NOMO-1 (cell line): ENCODE measurements around the gene TOP3B.

ENCODE experiments used
- DNase-seq, 2 experiments: peaks; one replicate each; lab custom pipeline; 2025; ENCODE audit not compliant: unreplicated experiment in 2 of 2; lab: John Stamatoyannopoulos, UW

Gene TOP3B

GRCh38 chr22:22011964-22012363 lies 29.4 kb upstream of the TOP3B start:
- DNase-seq = no peak

GRCh38 chr22:22010358-22010757 lies 27.8 kb upstream of the TOP3B start:
- DNase-seq = peak in 1 of 2 experiments; percentile 40

- no peak for DNase-seq
Measured at GRCh38 chr22:22009661-22010060, 27.1 kb upstream of the TOP3B start.

GRCh38 chr22:22006596-22006990 lies 24.0 kb upstream of the TOP3B start:
- no peak for DNase-seq

- no peak for DNase-seq
Measured at GRCh38 chr22:22005945-22006595, 23.5 kb upstream of the TOP3B start.

GRCh38 chr22:22003233-22003632 lies 20.6 kb upstream of the TOP3B start:
- DNase-seq = no peak

GRCh38 chr22:22002526-22003055 lies 20.0 kb upstream of the TOP3B start:
- no peak for DNase-seq

- no peak for DNase-seq
Measured at GRCh38 chr22:22001664-22002525, 19.3 kb upstream of the TOP3B start.

- DNase-seq = no peak
Measured at GRCh38 chr22:21998595-21999247, 16.1 kb upstream of the TOP3B start.

GRCh38 chr22:21996175-21996720 lies 13.7 kb upstream of the TOP3B start:
- no peak for DNase-seq

- DNase-seq = no peak
Measured at GRCh38 chr22:21995660-21996059, 13.1 kb upstream of the TOP3B start.

GRCh38 chr22:21994881-21995444 lies 12.4 kb upstream of the TOP3B start:
- no peak for DNase-seq

- no peak for DNase-seq
Measured at GRCh38 chr22:21992593-21993237, 10.1 kb upstream of the TOP3B start.

GRCh38 chr22:21991774-21992173 lies 9.2 kb upstream of the TOP3B start:
- no peak for DNase-seq

GRCh38 chr22:21991304-21991596 lies 8.7 kb upstream of the TOP3B start:
- DNase-seq = no peak

GRCh38 chr22:21990445-21991303 lies 8.1 kb upstream of the TOP3B start:
- no peak for DNase-seq

GRCh38 chr22:21989049-21989448 lies 6.5 kb upstream of the TOP3B start:
- no peak for DNase-seq

GRCh38 chr22:21985214-21985613 lies 2.6 kb upstream of the TOP3B start:
- DNase-seq = no peak

GRCh38 chr22:21984793-21985192 lies 2.2 kb upstream of the TOP3B start:
- DNase-seq = peak in 1 of 2 experiments; percentile 16

GRCh38 chr22:21981874-21982273 lies 713 bp downstream of the TOP3B start:
- no peak for DNase-seq
